Activated CD4-positive, alpha-beta T cell treated with anti-CD3 and anti-CD28 coated beads, Interleukin-2, amount 10 ng/mL, durations not matched to agents 7 days and 5 days (primary cell): ENCODE data around the gene GAL. TPM values are rescaled to one million over a fixed set of nuclear protein-coding genes. Genes with fewer than 3 reads are reported as not detected.

ENCODE experiments used
- total RNA-seq, 2 experiments: library from RNA; stranded (reverse); gene quantifications; one replicate each; pipeline ENCODE4 v1.2.3, GENCODE V29; 2021

GAL gene
- total RNA-seq, 2 experiments from 2014 or later = not detected

Other genes with a start within 250 kb of the GAL start
- 100 to 1,000 TPM; 114 to 124 TPM for gene PPP6R3, start 223.8 kb upstream of the GAL start, total RNA-seq
- 1 to 10 TPM; 7.8 to 8.1 TPM for gene TESMIN, start 67.0 kb downstream of the GAL start, total RNA-seq
- gene CPT1A, start 157.4 kb downstream of the GAL start, total RNA-seq = 10 to 100 TPM; 66.3 to 69.9 TPM
- 10 to 100 TPM; 56.8 to 61.8 TPM for gene MRPL21, start 219.3 kb downstream of the GAL start, total RNA-seq
- 10 to 100 TPM; 23.9 to 28.3 TPM for gene IGHMBP2, start 219.3 kb downstream of the GAL start, total RNA-seq